K562 (cell line): ENCODE results near the gene AGO3. TPM values are rescaled to one million over a fixed set of nuclear protein-coding genes. Genes with fewer than 3 reads are reported as not detected.

ENCODE experiments used
- ARNT ChIP-seq, 2 experiments: fragments of 450-650 bp; IDR thresholded peaks; 2 replicates each; pipeline ENCODE4 v1.6.1; 2016; ENCODE audit warnings: mild to moderate bottlenecking in 1 of 2
- CBFA2T2 ChIP-seq: fragments of 450-650 bp; conservative IDR thresholded peaks from 2 replicates; pipeline ENCODE4 v1.6.1; 2017; ENCODE audit warnings: mild to moderate bottlenecking
- DEAF1 ChIP-seq: fragments of 450-650 bp; formaldehyde crosslinking; IDR thresholded peaks from 2 replicates; pipeline ENCODE4 v1.4.0; 2020; ENCODE audit warnings: mild to moderate bottlenecking, moderate library complexity
- ELF4 ChIP-seq: fragments of 450-650 bp; formaldehyde crosslinking; IDR thresholded peaks from 2 replicates; pipeline ENCODE4 v1.4.0; 2022; ENCODE audit warnings: missing genetic modification characterization
- ETV6 ChIP-seq, 3 experiments: fragments of 150-350 bp in 1 of 3; sonication (generic) in 1 of 3; formaldehyde crosslinking in 1 of 3; IDR thresholded peaks; 2 replicates each; pipeline versions ENCODE4 v1.6.1 to v1.8.0; 2014 to 2022; ENCODE audit warnings: borderline replicate concordance in 2 of 3, low read depth in 2 of 3, antibody characterized with exemption in 1 of 3, low read length in 1 of 3, mild to moderate bottlenecking in 1 of 3, missing genetic modification reagents in 1 of 3
- MAX ChIP-seq: sonication (generic); formaldehyde crosslinking; IDR thresholded peaks from 2 replicates; pipeline ENCODE4 v1.9.0; 2022; ENCODE audit warnings: mild to moderate bottlenecking, missing genetic modification reagents
- MBD2 ChIP-seq: sonication (generic); IDR thresholded peaks from 2 replicates; pipeline ENCODE4 v1.6.1; 2016; ENCODE audit warnings: low read depth, borderline replicate concordance
- NCOA2 ChIP-seq, 2 experiments: fragments of 450-650 bp; IDR thresholded peaks; 2 replicates each; pipeline ENCODE4 v1.6.1; 2018; ENCODE audit warnings: mild to moderate bottlenecking in 2 of 2, moderate library complexity in 1 of 2; ENCODE audit not compliant: partially characterized antibody in 2 of 2
- NFATC3 ChIP-seq: fragments of 450-650 bp; IDR thresholded peaks from 2 replicates; pipeline ENCODE4 v1.6.1; 2017; ENCODE audit warnings: mild to moderate bottlenecking
- OTX1 ChIP-seq: fragments of 450-650 bp; formaldehyde crosslinking; IDR thresholded peaks from 2 replicates; pipeline ENCODE4 v1.4.0; 2022; ENCODE audit warnings: mild to moderate bottlenecking
- SIN3B ChIP-seq: fragments of 450-650 bp; IDR thresholded peaks from 2 replicates; pipeline ENCODE4 v1.6.1; 2017; ENCODE audit warnings: low read depth, mild to moderate bottlenecking, moderate library complexity
- SIX5 ChIP-seq, 2 experiments: IDR thresholded peaks; 2 replicates each; pipeline ENCODE4 v1.6.1; 2011; ENCODE audit warnings: low read length in 2 of 2, borderline replicate concordance in 1 of 2, low read depth in 1 of 2, mild to moderate bottlenecking in 1 of 2, moderate library complexity in 1 of 2; ENCODE audit not compliant: insufficient read depth in 1 of 2
- TBP ChIP-seq: optimal IDR thresholded peaks from 2 replicates; pipeline ENCODE3; 2011; ENCODE audit warnings: low read depth, low read length, improper control_type of control experiment
- TEAD4 ChIP-seq, 2 experiments: sonication (generic) in 1 of 2; formaldehyde crosslinking in 1 of 2; IDR thresholded peaks; 2 replicates each; pipeline versions ENCODE4 v1.6.1 to v1.8.0; 2012 to 2022; ENCODE audit warnings: borderline replicate concordance in 1 of 2, inconsistent platforms in 1 of 2, low read length in 1 of 2, mild to moderate bottlenecking in 1 of 2, missing genetic modification reagents in 1 of 2
- ZNF24 ChIP-seq: fragments of 450-650 bp; IDR thresholded peaks from 2 replicates; pipeline ENCODE4 v1.6.1; 2016
- ZNF41 ChIP-seq: fragments of 250-450 bp; sonication (Bioruptor Pico); conservative IDR thresholded peaks from 2 replicates; pipeline ENCODE4 v1.4.0; 2020; ENCODE audit warnings: mild to moderate bottlenecking
- polyA plus RNA-seq, 8 experiments: library from polyadenylated mRNA; depleted of rRNA in 4 of 8; stranded (reverse) in 5 of 8; unstranded in 3 of 8; fragments of >200 nt; fragmentation: Nextera tagmentation in 2 of 8; fragmentation: Illumina TruSeq in 1 of 8; extraction: Ambion mirVana in 2 of 8; extraction: Trizol in 1 of 8; gene quantifications; 2 replicates each; pipeline versions ENCODE4 v1.2.1 to v1.2.3, GENCODE V29; 2011 to 2014; ENCODE audit warnings: inconsistent platforms in 1 of 8, missing spikeins in 1 of 8
- total RNA-seq, 7 experiments: library from RNA; depleted of rRNA in 6 of 7; stranded (reverse); fragments of >200 nt in 6 of 7; fragmentation: Illumina TruSeq in 2 of 7; extraction: Trizol in 2 of 7; gene quantifications; 2 replicates each; pipeline versions ENCODE4 v1.2.1 to v1.2.3, GENCODE V29; 2011 to 2021; ENCODE audit warnings: low replicate concordance in 1 of 7
- TF ChIP-seq, protein P1 (sequence below): IDR thresholded peaks from 2 replicates; pipeline ENCODE4 v1.6.1; 2016; ENCODE audit warnings: missing genetic modification characterization, missing compliant biosample characterization
- TF ChIP-seq, protein P2 (sequence below): fragments of 150-350 bp; conservative IDR thresholded peaks from 2 replicates; pipeline ENCODE4 v1.6.1; 2014; ENCODE audit warnings: low read length

AGO3 gene
- total and polyA plus RNA-seq, 9 of the 15 experiments (the other 6 are each of a cell fraction or from before 2014, with no cell fraction given): 4.5 to 41.5 (median 22.7) TPM

GRCh38 chr1:35929730-35930592 lies 944 bp upstream of the AGO3 start (continued):
- TF ChIP-seq ETV6 (IDR thresholded peaks at IDR 0.05; ENCODE audit: borderline replicate concordance in 1 of 2, low read depth in 2 of 2, low read length in 1 of 2): no peak
- TF ChIP-seq ETV6 (CRISPR knock-in tag; IDR thresholded peaks at IDR 0.05; ENCODE audit: borderline replicate concordance): peak; percentile 38; the same call in 1 of the 2 replicates
- TF ChIP-seq DEAF1 (CRISPR knock-in tag): no peak
- TF ChIP-seq NFATC3: peak; percentile 66; the same call in 1 of the 2 replicates
- TF ChIP-seq NCOA2 (IDR thresholded peaks at IDR 0.05; ENCODE audit: partially characterized antibody in 2 of 2): no peak
- TF ChIP-seq SIX5 (IDR thresholded peaks at IDR 0.05; ENCODE audit: borderline replicate concordance in 1 of 2, insufficient read depth in 1 of 2, low read depth in 1 of 2, low read length in 2 of 2): no peak
- 0 out of 2 replicates have a peak, but pooled peaks have one; percentile 44 for TF ChIP-seq ZNF41 (CRISPR knock-in tag)
- TF ChIP-seq TEAD4 (IDR thresholded peaks at IDR 0.05; ENCODE audit: low read length): no peak
- no peak for TF ChIP-seq TEAD4 (CRISPR knock-in tag; IDR thresholded peaks at IDR 0.05; ENCODE audit: borderline replicate concordance)
- TF ChIP-seq MAX: no peak
- no peak for TF ChIP-seq SIN3B
- no peak for TF ChIP-seq MBD2
- TF ChIP-seq ARNT (IDR thresholded peaks at IDR 0.05): peak in 1 of 2 experiments; percentile 65; a peak in 1 of 4 replicates
- TF ChIP-seq ELF4 (CRISPR knock-in tag): peak; percentile 66
- TF ChIP-seq, protein P1, sequence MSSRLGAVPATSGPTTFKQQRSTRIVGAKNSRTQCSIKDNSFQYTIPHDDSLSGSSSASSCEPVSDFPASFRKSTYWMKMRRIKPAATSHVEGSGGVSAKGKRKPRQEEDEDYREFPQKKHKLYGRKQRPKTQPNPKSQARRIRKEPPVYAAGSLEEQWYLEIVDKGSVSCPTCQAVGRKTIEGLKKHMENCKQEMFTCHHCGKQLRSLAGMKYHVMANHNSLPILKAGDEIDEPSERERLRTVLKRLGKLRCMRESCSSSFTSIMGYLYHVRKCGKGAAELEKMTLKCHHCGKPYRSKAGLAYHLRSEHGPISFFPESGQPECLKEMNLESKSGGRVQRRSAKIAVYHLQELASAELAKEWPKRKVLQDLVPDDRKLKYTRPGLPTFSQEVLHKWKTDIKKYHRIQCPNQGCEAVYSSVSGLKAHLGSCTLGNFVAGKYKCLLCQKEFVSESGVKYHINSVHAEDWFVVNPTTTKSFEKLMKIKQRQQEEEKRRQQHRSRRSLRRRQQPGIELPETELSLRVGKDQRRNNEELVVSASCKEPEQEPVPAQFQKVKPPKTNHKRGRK (tag): no peak
- TF ChIP-seq ZNF24: no peak
- TF ChIP-seq, protein P2, sequence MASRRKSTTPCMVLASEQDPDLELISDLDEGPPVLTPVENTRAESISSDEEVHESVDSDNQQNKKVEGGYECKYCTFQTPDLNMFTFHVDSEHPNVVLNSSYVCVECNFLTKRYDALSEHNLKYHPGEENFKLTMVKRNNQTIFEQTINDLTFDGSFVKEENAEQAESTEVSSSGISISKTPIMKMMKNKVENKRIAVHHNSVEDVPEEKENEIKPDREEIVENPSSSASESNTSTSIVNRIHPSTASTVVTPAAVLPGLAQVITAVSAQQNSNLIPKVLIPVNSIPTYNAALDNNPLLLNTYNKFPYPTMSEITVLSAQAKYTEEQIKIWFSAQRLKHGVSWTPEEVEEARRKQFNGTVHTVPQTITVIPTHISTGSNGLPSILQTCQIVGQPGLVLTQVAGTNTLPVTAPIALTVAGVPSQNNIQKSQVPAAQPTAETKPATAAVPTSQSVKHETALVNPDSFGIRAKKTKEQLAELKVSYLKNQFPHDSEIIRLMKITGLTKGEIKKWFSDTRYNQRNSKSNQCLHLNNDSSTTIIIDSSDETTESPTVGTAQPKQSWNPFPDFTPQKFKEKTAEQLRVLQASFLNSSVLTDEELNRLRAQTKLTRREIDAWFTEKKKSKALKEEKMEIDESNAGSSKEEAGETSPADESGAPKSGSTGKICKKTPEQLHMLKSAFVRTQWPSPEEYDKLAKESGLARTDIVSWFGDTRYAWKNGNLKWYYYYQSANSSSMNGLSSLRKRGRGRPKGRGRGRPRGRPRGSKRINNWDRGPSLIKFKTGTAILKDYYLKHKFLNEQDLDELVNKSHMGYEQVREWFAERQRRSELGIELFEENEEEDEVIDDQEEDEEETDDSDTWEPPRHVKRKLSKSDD: 0 out of 2 replicates have a peak, but pooled peaks have one; percentile 73
- TF ChIP-seq OTX1: peak; percentile 64; the same call in 1 of the 2 replicates
- no peak for TF ChIP-seq CBFA2T2
- no peak for TF ChIP-seq TBP
